ENCODE data around the gene NEGR1. TPM values are rescaled to one million over a fixed set of nuclear protein-coding genes. Genes with fewer than 3 reads are reported as not detected.

The NEGR1 gene
- total RNA-seq, 1 donor = 20.7 TPM

DNA sequence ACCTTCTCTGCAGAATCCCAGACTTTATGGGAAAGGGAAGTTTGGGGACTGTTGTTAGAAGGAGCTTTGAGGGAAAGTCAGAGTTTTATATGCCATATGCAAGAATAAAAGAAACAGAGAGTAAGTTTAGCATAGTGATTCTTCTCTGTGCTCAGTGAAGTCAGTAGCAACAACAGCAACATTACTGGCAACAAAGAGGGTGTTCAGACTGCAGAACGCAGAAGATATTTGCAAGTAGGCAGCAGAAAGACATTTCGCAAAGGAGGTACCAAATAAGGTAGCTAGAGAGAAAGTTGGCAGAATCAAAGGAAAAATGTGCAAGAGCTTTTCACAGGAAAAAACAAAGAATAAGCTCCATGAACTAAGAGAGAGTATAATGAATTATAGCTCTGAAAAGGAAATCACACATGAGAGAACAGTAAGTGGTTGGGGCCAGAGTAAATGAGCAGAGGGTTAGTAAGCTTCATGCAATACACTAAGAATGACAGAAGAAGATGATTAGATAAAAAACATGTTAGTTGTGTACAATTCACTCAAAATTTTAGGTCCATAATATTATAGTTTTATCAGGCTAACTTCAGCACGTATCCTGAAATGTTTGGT is 98.1 kb downstream of the NEGR1 start:
- DNase-seq (ENCODE audit: low read depth) = peak; percentile 20
- TF ChIP-seq, protein P1, sequence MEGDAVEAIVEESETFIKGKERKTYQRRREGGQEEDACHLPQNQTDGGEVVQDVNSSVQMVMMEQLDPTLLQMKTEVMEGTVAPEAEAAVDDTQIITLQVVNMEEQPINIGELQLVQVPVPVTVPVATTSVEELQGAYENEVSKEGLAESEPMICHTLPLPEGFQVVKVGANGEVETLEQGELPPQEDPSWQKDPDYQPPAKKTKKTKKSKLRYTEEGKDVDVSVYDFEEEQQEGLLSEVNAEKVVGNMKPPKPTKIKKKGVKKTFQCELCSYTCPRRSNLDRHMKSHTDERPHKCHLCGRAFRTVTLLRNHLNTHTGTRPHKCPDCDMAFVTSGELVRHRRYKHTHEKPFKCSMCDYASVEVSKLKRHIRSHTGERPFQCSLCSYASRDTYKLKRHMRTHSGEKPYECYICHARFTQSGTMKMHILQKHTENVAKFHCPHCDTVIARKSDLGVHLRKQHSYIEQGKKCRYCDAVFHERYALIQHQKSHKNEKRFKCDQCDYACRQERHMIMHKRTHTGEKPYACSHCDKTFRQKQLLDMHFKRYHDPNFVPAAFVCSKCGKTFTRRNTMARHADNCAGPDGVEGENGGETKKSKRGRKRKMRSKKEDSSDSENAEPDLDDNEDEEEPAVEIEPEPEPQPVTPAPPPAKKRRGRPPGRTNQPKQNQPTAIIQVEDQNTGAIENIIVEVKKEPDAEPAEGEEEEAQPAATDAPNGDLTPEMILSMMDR (IDR thresholded peaks at IDR 0.05; ENCODE audit: insufficient read depth, low read length) = no peak

DNA sequence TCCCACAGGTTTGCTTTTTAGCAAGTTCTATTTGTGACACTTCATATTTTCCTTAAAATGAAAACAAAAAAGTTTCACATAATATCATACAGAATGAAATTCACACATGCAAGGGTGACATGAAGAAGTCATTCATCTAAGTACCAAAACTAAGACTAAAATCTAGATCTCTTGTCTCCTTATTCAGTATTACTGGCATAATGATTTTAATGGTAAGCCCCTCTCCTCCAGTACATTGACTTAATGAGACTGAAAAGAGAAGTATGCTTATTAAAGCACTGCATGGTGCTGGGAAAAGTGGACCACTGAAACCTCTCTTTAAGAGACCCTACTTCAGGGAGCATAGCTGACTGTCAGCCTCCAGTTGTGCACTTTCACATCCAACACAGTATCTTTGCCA is 99.5 kb downstream of the NEGR1 start:
- DNase-seq (ENCODE audit: low read depth) = no peak
- TF ChIP-seq, protein P1 (IDR thresholded peaks at IDR 0.05; ENCODE audit: insufficient read depth, low read length) = no peak
- no peak overlapping the region for H3K4me3 ChIP-seq (ENCODE audit: low read depth, low read length)

More for the DNA sequence above, 98.1 kb downstream of the NEGR1 start:
- no peak overlapping the region for H3K4me3 ChIP-seq (ENCODE audit: low read depth, low read length)

DNA sequence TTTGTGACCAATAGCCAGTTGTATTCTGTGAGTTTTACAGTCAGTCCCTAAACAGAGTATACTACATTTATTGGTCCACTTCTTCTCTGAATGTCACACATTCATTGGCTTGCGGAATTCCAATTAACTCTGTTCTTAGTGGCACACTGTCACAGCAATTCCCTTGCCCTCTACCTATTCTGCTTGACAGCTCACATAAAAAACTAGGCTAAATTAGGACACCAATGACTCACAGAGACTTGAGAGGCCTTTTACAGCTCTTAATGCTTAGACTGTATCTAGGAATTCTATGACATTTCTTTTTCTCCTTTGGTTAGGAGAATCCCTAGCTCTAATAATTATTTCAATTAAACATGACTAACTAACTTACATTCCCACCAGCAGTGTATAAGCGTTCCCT is 104.1 kb downstream of the NEGR1 start:
- TF ChIP-seq, protein P1 (IDR thresholded peaks at IDR 0.05; ENCODE audit: insufficient read depth, low read length) = no peak
- DNase-seq (ENCODE audit: low read depth) = peak; percentile 9
- H3K4me3 ChIP-seq (ENCODE audit: low read depth, low read length) = no peak overlapping the region

DNA sequence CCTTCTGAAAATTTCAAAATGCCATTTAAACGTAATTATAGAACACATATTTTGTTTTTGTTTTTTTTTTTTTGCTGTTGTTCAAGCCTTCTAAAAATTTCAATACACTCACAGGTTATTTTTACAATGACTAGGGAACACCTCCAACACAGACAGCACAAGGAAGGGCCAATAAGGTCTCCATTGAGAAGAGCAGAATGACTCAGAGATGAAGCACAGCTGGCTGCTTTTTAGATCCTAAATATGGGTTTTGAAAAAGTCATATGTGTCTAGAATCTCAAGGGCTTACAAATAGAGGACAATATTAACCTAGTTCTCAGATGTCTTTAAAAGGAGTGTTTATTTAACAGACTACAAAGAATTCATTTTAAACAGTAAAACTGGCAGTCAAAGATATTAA is 104.6 kb downstream of the NEGR1 start:
- TF ChIP-seq, protein P1 (IDR thresholded peaks at IDR 0.05; ENCODE audit: insufficient read depth, low read length) = no peak
- DNase-seq (ENCODE audit: low read depth) = peak; percentile 29

DNA sequence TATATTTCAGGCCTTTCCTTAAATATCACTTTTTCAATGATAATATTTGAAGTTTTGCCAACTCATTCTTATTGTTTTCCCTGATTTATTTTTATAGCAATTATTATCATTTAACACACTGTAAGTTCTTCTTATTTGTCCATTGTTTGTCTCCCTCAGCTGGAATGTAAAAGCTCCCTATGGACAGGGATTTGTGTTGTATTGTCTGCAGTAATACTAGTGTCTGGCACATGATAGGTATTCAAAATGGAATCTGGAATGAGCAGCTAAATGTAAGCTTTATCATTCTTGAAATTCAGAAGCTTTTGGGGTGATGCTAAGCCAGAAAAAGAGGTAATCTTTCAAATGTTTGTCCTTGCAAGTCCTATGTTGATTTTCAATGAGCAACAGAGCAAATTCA is 112.1 kb downstream of the NEGR1 start:
- TF ChIP-seq, protein P1 (IDR thresholded peaks at IDR 0.05; ENCODE audit: insufficient read depth, low read length) = no peak
- DNase-seq (ENCODE audit: low read depth) = no peak
- H3K4me3 ChIP-seq (ENCODE audit: low read depth, low read length) = no peak overlapping the region

More for the DNA sequence above, 104.6 kb downstream of the NEGR1 start:
- H3K4me3 ChIP-seq (ENCODE audit: low read depth, low read length) = no peak overlapping the region

DNA sequence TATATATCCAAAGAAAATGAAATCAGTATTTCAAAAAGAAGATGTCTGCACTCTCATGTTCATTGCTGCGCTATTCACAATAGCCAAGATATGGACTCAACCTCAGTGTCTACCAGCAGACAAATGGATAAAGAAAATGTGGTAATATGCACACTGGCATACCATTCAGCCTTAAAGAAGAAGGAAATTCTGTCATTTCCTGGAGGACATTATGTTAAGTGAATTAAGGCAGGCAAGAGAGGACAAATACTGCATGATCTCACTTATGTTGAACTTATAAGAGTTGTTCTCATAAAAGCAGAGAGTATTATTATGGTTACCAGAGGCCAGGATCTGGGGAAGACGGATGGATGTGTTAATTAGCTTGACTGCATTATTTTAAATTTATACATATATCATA is 115.9 kb downstream of the NEGR1 start:
- DNase-seq (ENCODE audit: low read depth) = no peak
- no peak overlapping the region for H3K4me3 ChIP-seq (ENCODE audit: low read depth, low read length)
- TF ChIP-seq, protein P1 (IDR thresholded peaks at IDR 0.05; ENCODE audit: insufficient read depth, low read length) = no peak

DNA sequence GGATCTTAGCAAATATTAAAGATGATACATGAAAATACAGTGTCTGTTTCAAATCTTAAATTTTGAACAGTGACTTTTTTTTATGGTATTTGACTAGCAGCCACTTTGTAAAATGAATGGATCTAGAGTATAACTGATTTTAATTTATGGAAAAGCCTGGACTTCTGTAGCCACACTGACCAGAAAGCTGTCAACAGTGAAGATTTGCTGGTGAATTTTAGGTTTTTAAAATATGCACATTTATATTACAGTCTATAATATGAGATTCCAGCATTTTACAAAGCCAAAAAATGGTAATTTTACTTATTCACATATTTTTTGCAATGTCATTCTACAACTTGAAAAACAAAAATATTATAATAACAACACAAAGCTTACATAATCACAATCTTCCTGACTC is 131.8 kb downstream of the NEGR1 start:
- TF ChIP-seq, protein P1 (IDR thresholded peaks at IDR 0.05; ENCODE audit: insufficient read depth, low read length) = no peak
- no peak for DNase-seq (ENCODE audit: low read depth)
- H3K4me3 ChIP-seq (ENCODE audit: low read depth, low read length) = no peak overlapping the region

Data from fibroblast of the aortic adventitia (primary cell).